IgD-negative memory B cell (primary cell): ENCODE measurements around the gene TRIM44. TPM values are rescaled to one million over a fixed set of nuclear protein-coding genes. Genes with fewer than 3 reads are reported as not detected.

Experiments used
- H3K27ac Mint-ChIP-seq, 3 donors: one replicate each; pipeline ENCODE4 v1.8.0; 2020 to 2022; ENCODE audit warnings: mild to moderate bottlenecking in 3 of 3, mixed read lengths in 3 of 3, moderate library complexity in 1 of 3
- H3K27me3 Mint-ChIP-seq: one replicate; pipeline ENCODE4 v1.8.0; 2021; ENCODE audit warnings: mixed read lengths
- H3K36me3 Mint-ChIP-seq: one replicate; pipeline ENCODE4 v1.8.0; 2020; ENCODE audit warnings: mild to moderate bottlenecking, mixed read lengths
- H3K4me1 Mint-ChIP-seq, 3 donors: one replicate each; pipeline ENCODE4 v1.8.0; 2020 to 2022; ENCODE audit warnings: mixed read lengths in 3 of 3, mild to moderate bottlenecking in 1 of 3
- H3K4me3 Mint-ChIP-seq, 4 donors: one replicate each; pipeline ENCODE4 v1.8.0; 2020 to 2022; ENCODE audit warnings: mild to moderate bottlenecking in 4 of 4, mixed read lengths in 4 of 4, moderate library complexity in 3 of 4
- H3K9me3 Mint-ChIP-seq, 3 donors: one replicate each; pipeline ENCODE4 v1.8.0; 2020 to 2021; ENCODE audit warnings: mixed read lengths in 3 of 3, mild to moderate bottlenecking in 1 of 3
- polyA plus RNA-seq: library from polyadenylated mRNA; unstranded; fragments of 300-500 nt; fragmentation: Illumina TruSeq; gene quantifications from one replicate; pipeline ENCODE4 v1.2.3, GENCODE V29; 2021

TRIM44 gene
- polyA plus RNA-seq, 1 donor from 2014 or later, result 42.0 TPM

GRCh38 chr11:35624316-35624715 lies 38.3 kb upstream of the TRIM44 start:
- Mint-ChIP-seq H3K4me1 (peaks cover 2 to 8% (median 6%) of the 10 kb centered on the region in 3 donors), H3K4me3 (no peak overlapping the region), H3K27ac (peak overlapping the region in 1 of 3 donors; percentile 40), H3K9me3 (peaks cover 0 to 1% (median 0%) of the 10 kb centered on the region in 3 donors), H3K36me3 (no peaks in the 10 kb centered on the region), H3K27me3 (peaks cover 43% of the 10 kb centered on the region)

GRCh38 chr11:35624781-35625180 lies 37.8 kb upstream of the TRIM44 start:
- Mint-ChIP-seq H3K27me3 (peaks cover 41% of the 10 kb centered on the region), H3K27ac (no peak overlapping the region), H3K4me1 (peaks cover 2 to 8% (median 5%) of the 10 kb centered on the region in 3 donors)

GRCh38 chr11:35626501-35626900 lies 36.1 kb upstream of the TRIM44 start:
- Mint-ChIP-seq H3K9me3 (peaks cover 0 to 1% (median 0%) of the 10 kb centered on the region in 3 donors), H3K4me1 (no peaks in the 10 kb centered on the region), H3K4me3 (no peak overlapping the region), H3K36me3 (no peaks in the 10 kb centered on the region), H3K27me3 (peaks cover 38% of the 10 kb centered on the region), H3K27ac (no peak overlapping the region)

More at GRCh38 chr11:35624781-35625180, 37.8 kb upstream of the TRIM44 start:
- H3K4me3 Mint-ChIP-seq, result no peak overlapping the region
- peaks cover 0 to 1% (median 0%) of the 10 kb centered on the region in 3 donors for H3K9me3 Mint-ChIP-seq
- no peaks in the 10 kb centered on the region for H3K36me3 Mint-ChIP-seq

GRCh38 chr11:35629511-35629910 lies 33.1 kb upstream of the TRIM44 start:
- Mint-ChIP-seq H3K4me3 (no peak overlapping the region), H3K27me3 (peaks cover 29% of the 10 kb centered on the region), H3K36me3 (peaks cover 2% of the 10 kb centered on the region), H3K27ac (no peak overlapping the region), H3K4me1 (no peaks in the 10 kb centered on the region), H3K9me3 (peaks cover 0 to 1% (median 0%) of the 10 kb centered on the region in 3 donors)

GRCh38 chr11:35629914-35630313 lies 32.7 kb upstream of the TRIM44 start:
- Mint-ChIP-seq H3K27ac (no peak overlapping the region), H3K9me3 (peaks cover 0 to 1% (median 0%) of the 10 kb centered on the region in 3 donors), H3K4me1 (no peaks in the 10 kb centered on the region), H3K27me3 (peaks cover 29% of the 10 kb centered on the region), H3K36me3 (peaks cover 2% of the 10 kb centered on the region), H3K4me3 (no peak overlapping the region)

- H3K4me1 Mint-ChIP-seq, result peaks cover 0 to 1% (median 0%) of the 10 kb centered on the region in 3 donors
- H3K27me3 Mint-ChIP-seq, result peaks cover 24% of the 10 kb centered on the region
- H3K4me3 Mint-ChIP-seq, result no peak overlapping the region
- no peak overlapping the region for H3K27ac Mint-ChIP-seq
- H3K36me3 Mint-ChIP-seq, result peaks cover 2% of the 10 kb centered on the region
- H3K9me3 Mint-ChIP-seq, result no peaks in the 10 kb centered on the region
Observed at GRCh38 chr11:35631891-35632290, 30.7 kb upstream of the TRIM44 start.

- peaks cover 2% of the 10 kb centered on the region for H3K36me3 Mint-ChIP-seq
- H3K4me3 Mint-ChIP-seq, result no peak overlapping the region
- H3K27me3 Mint-ChIP-seq, result peaks cover 24% of the 10 kb centered on the region
- no peaks in the 10 kb centered on the region for H3K9me3 Mint-ChIP-seq
- H3K4me1 Mint-ChIP-seq, result peaks cover 0 to 1% (median 0%) of the 10 kb centered on the region in 3 donors
- no peak overlapping the region for H3K27ac Mint-ChIP-seq
Observed at GRCh38 chr11:35632301-35632700, 30.3 kb upstream of the TRIM44 start.

- H3K27ac Mint-ChIP-seq, result no peak overlapping the region
Observed at GRCh38 chr11:35633827-35634423, 28.6 kb upstream of the TRIM44 start.

GRCh38 chr11:35635933-35636332 lies 26.6 kb upstream of the TRIM44 start:
- no peaks in the 10 kb centered on the region for H3K9me3 Mint-ChIP-seq
- no peak overlapping the region for H3K4me3 Mint-ChIP-seq
- H3K27me3 Mint-ChIP-seq, result peaks cover 17% of the 10 kb centered on the region
- H3K27ac Mint-ChIP-seq, result no peak overlapping the region
- peaks cover 0 to 1% (median 0%) of the 10 kb centered on the region in 3 donors for H3K4me1 Mint-ChIP-seq
- H3K36me3 Mint-ChIP-seq, result peaks cover 2% of the 10 kb centered on the region

More at GRCh38 chr11:35633827-35634423, 28.6 kb upstream of the TRIM44 start:
- peaks cover 0 to 1% (median 0%) of the 10 kb centered on the region in 3 donors for H3K4me1 Mint-ChIP-seq
- no peaks in the 10 kb centered on the region for H3K9me3 Mint-ChIP-seq
- H3K4me3 Mint-ChIP-seq, result no peak overlapping the region
- H3K36me3 Mint-ChIP-seq, result peaks cover 2% of the 10 kb centered on the region
- H3K27me3 Mint-ChIP-seq, result peaks cover 19% of the 10 kb centered on the region

GRCh38 chr11:35639591-35640179 lies 22.9 kb upstream of the TRIM44 start:
- Mint-ChIP-seq H3K27ac (no peak overlapping the region), H3K4me1 (peaks cover 0 to 1% (median 0%) of the 10 kb centered on the region in 3 donors), H3K9me3 (no peaks in the 10 kb centered on the region), H3K36me3 (no peaks in the 10 kb centered on the region), H3K27me3 (peaks cover 6% of the 10 kb centered on the region), H3K4me3 (no peak overlapping the region)

GRCh38 chr11:35641171-35641897 lies 21.2 kb upstream of the TRIM44 start:
- Mint-ChIP-seq H3K4me3 (no peak overlapping the region), H3K4me1 (no peaks in the 10 kb centered on the region), H3K27ac (no peak overlapping the region), H3K27me3 (no peaks in the 10 kb centered on the region), H3K9me3 (no peaks in the 10 kb centered on the region), H3K36me3 (no peaks in the 10 kb centered on the region)

- no peaks in the 10 kb centered on the region for H3K36me3 Mint-ChIP-seq
- H3K27me3 Mint-ChIP-seq, result peaks cover 1% of the 10 kb centered on the region
- H3K4me3 Mint-ChIP-seq, result no peak overlapping the region
- H3K27ac Mint-ChIP-seq, result no peak overlapping the region
- H3K4me1 Mint-ChIP-seq, result no peaks in the 10 kb centered on the region
- no peaks in the 10 kb centered on the region for H3K9me3 Mint-ChIP-seq
Observed at GRCh38 chr11:35641964-35642363, 20.6 kb upstream of the TRIM44 start.

- Mint-ChIP-seq H3K4me3 (no peak overlapping the region), H3K27me3 (peaks cover 18% of the 10 kb centered on the region), H3K27ac (no peak overlapping the region), H3K4me1 (no peaks in the 10 kb centered on the region), H3K36me3 (no peaks in the 10 kb centered on the region), H3K9me3 (peaks cover 0 to 1% (median 0%) of the 10 kb centered on the region in 3 donors)
Observed at GRCh38 chr11:35647421-35648093, 15.0 kb upstream of the TRIM44 start.

- Mint-ChIP-seq H3K9me3 (peaks cover 0 to 1% (median 0%) of the 10 kb centered on the region in 3 donors), H3K36me3 (no peaks in the 10 kb centered on the region), H3K27ac (no peak overlapping the region), H3K4me3 (no peak overlapping the region), H3K27me3 (peaks cover 26% of the 10 kb centered on the region), H3K4me1 (no peaks in the 10 kb centered on the region)
Observed at GRCh38 chr11:35650006-35650405, 12.6 kb upstream of the TRIM44 start.

- Mint-ChIP-seq H3K36me3 (no peaks in the 10 kb centered on the region), H3K9me3 (peaks cover 0 to 1% (median 0%) of the 10 kb centered on the region in 3 donors), H3K4me3 (no peak overlapping the region), H3K27me3 (peaks cover 30% of the 10 kb centered on the region), H3K27ac (no peak overlapping the region), H3K4me1 (no peaks in the 10 kb centered on the region)
Observed at GRCh38 chr11:35650467-35650866, 12.1 kb upstream of the TRIM44 start.
